ENCODE results near the gene HMGB1.

DNA sequence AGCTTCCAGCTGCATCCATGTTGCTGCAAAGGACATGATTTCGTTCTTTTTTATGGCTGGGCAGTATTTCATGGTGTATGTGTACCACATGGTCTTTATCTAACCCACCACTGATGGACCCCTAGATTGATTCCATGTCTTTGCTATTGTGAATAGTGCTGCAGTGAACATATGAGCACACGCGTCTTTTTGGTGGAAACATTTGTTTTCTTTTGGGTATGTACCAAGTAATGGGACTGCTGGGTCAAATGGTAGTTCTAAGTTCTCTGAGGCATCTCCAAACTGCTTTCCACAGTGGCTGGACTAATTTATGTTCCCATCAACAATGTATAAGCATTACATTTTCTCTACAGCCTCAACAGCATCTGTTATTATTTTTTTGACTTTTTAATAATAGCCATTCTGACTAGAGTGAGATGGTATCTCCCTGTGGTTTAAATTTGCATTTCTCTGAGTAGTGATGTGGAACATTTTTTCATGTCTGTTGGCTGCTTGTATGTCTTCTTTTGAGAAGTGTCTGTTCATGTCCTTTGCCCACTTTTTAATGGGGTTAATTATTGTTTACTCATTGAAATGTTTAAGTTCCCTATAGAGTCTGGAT, 50.2 kb downstream of the HMGB1 start:
- TF ChIP-seq POLR2AphosphoS5 (IDR thresholded peaks at IDR 0.05) (no peak), POLR2A (IDR thresholded peaks at IDR 0.05) (no peak)
- TF ChIP-seq, protein P1, sequence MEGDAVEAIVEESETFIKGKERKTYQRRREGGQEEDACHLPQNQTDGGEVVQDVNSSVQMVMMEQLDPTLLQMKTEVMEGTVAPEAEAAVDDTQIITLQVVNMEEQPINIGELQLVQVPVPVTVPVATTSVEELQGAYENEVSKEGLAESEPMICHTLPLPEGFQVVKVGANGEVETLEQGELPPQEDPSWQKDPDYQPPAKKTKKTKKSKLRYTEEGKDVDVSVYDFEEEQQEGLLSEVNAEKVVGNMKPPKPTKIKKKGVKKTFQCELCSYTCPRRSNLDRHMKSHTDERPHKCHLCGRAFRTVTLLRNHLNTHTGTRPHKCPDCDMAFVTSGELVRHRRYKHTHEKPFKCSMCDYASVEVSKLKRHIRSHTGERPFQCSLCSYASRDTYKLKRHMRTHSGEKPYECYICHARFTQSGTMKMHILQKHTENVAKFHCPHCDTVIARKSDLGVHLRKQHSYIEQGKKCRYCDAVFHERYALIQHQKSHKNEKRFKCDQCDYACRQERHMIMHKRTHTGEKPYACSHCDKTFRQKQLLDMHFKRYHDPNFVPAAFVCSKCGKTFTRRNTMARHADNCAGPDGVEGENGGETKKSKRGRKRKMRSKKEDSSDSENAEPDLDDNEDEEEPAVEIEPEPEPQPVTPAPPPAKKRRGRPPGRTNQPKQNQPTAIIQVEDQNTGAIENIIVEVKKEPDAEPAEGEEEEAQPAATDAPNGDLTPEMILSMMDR (IDR thresholded peaks at IDR 0.05) = no peak

Measured in suprapubic skin (tissue), 4 donors.